WTC11 (cell line): ENCODE data around the gene STXBP5. TPM values are rescaled to one million over a fixed set of nuclear protein-coding genes. Genes with fewer than 3 reads are reported as not detected.

Experiments
- ATAC-seq: fragments of 200-7000 bp; cut with Tn5 transposase; 2 replicates; pipeline ENCODE4 v1.10.0; 2021; ENCODE audit warnings: mild to moderate bottlenecking, moderate library complexity
- CTCF ChIA-PET: fragments of 300-600 bp; sonication (Branson Sonifier 250); formaldehyde crosslinking; loops from one replicate; lab custom pipeline; 2021; ENCODE audit warnings: antibody characterized with exemption; lab: Charles Lee
- POLR2A ChIA-PET: fragments of 350-600 bp; sonication (Branson Sonifier 250); formaldehyde crosslinking; loops from one replicate; lab custom pipeline; 2021; ENCODE audit warnings: antibody characterized with exemption; lab: Charles Lee
- DNase-seq: peaks from one replicate; pipeline ENCODE4 v3.0.0; 2021; ENCODE audit warnings: low spot score
- H3K27ac Mint-ChIP-seq: 2 replicates; pipeline ENCODE4 v1.8.0; 2021; ENCODE audit warnings: mixed read lengths
- H3K27me3 Mint-ChIP-seq: 2 replicates; pipeline ENCODE4 v1.8.0; 2021; ENCODE audit warnings: low read depth, mild to moderate bottlenecking, moderate library complexity, mixed read lengths
- H3K36me3 Mint-ChIP-seq: 2 replicates; pipeline ENCODE4 v1.8.0; 2021; ENCODE audit warnings: mixed read lengths
- H3K4me1 Mint-ChIP-seq: 2 replicates; pipeline ENCODE4 v1.8.0; 2022; ENCODE audit warnings: mixed read lengths
- H3K4me3 Mint-ChIP-seq: 2 replicates; pipeline ENCODE4 v1.8.0; 2021; ENCODE audit warnings: mild to moderate bottlenecking, moderate library complexity, mixed read lengths
- H3K9me3 Mint-ChIP-seq: 2 replicates; pipeline ENCODE4 v1.8.0; 2021; ENCODE audit warnings: mixed read lengths
- AR ChIP-seq: fragments of 250-450 bp; sonication (Bioruptor Pico); IDR thresholded peaks from 2 replicates; pipeline ENCODE4 v1.9.0; 2021; ENCODE audit warnings: mild to moderate bottlenecking
- ARID4B ChIP-seq: sonication (generic); formaldehyde crosslinking; IDR thresholded peaks from 2 replicates; pipeline ENCODE4 v1.8.0; 2023; ENCODE audit warnings: missing genetic modification reagents, mild to moderate bottlenecking, borderline replicate concordance
- CDX4 ChIP-seq: fragments of 250-450 bp; sonication (Bioruptor Pico); IDR thresholded peaks from 2 replicates; pipeline ENCODE4 v1.9.0; 2021; ENCODE audit warnings: moderate library complexity, mild to moderate bottlenecking, inconsistent platforms, borderline replicate concordance
- CREB1 ChIP-seq: sonication (generic); formaldehyde crosslinking; IDR thresholded peaks from 2 replicates; pipeline ENCODE4 v1.8.0; 2023; ENCODE audit warnings: mild to moderate bottlenecking, missing genetic modification reagents
- GABPB1 ChIP-seq: sonication (generic); formaldehyde crosslinking; IDR thresholded peaks from 2 replicates; pipeline ENCODE4 v1.8.1; 2023; ENCODE audit warnings: mild to moderate bottlenecking, missing genetic modification reagents
- HMGXB4 ChIP-seq: sonication (generic); formaldehyde crosslinking; IDR thresholded peaks from 2 replicates; pipeline ENCODE4 v1.8.1; 2023; ENCODE audit warnings: mild to moderate bottlenecking, moderate library complexity, missing genetic modification reagents
- IRF2 ChIP-seq: sonication (generic); formaldehyde crosslinking; IDR thresholded peaks from 2 replicates; pipeline ENCODE4 v1.8.0; 2022; ENCODE audit warnings: low read depth, missing genetic modification reagents, borderline replicate concordance
- TEAD1 ChIP-seq: sonication (generic); formaldehyde crosslinking; IDR thresholded peaks from 2 replicates; pipeline ENCODE4 v1.8.0; 2022; ENCODE audit warnings: mild to moderate bottlenecking, missing genetic modification reagents
- total RNA-seq: library from RNA; stranded (reverse); gene quantifications from 3 replicates; pipeline ENCODE4 v1.2.3, GENCODE V29; 2021
- TF ChIP-seq, protein P1 (sequence below): sonication (generic); formaldehyde crosslinking; IDR thresholded peaks from 2 replicates; pipeline ENCODE4 v1.8.1; 2022; ENCODE audit warnings: mild to moderate bottlenecking, moderate library complexity, missing genetic modification reagents

The STXBP5 gene
- total RNA-seq, 1 experiment from 2014 or later, result 13.2 TPM

DNA sequence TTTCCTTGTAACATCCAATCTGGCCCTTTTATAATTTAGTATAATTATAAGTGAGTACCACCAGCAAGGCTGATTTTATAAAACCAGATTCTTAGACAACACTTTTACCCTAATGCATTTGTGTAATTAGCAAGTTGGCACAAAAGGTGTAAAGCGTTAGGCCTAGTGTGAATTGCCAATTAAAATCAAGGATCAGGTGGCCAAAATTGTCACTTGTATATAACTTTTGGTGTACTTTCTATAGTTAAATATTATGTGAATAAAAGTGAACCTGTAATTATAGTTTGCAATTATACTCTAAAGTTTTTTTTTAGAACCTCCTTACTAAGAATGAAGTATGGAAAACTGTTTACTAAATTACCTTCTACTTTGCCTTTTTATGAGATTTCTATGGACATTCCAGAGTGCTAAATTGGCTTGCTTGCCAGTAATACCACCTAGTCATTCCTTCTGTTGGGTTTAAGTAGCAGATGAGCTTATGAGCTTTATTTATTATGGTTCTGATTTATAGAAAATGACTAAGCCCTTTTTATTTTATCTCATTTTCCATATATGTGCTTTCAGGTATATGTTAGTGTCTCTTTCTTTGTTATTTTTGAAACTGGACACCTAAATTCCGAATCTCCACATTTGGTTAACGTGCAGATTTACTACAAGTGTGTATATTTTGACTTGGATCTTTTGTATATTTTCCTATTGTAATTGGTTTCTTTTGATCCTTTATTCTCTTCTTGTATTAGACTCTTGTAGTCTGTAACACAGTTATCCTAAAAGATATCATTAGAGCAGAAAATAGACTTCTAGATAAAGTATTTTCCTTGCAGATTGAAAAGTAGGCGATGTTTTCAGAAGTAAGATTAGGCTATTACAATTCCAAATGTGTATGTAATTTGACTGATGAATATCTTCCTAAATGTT is 3.9 kb downstream of the STXBP5 start:
- no peak overlapping the region for H3K4me3 Mint-ChIP-seq
- H3K4me1 Mint-ChIP-seq, result peaks cover 13% of the 10 kb centered on the region
- ATAC-seq (no peak), DNase-seq (no peak)
- no peaks in the 10 kb centered on the region for H3K36me3 Mint-ChIP-seq
- CTCF ChIA-PET, result no interaction called here
- TF ChIP-seq, protein P1, sequence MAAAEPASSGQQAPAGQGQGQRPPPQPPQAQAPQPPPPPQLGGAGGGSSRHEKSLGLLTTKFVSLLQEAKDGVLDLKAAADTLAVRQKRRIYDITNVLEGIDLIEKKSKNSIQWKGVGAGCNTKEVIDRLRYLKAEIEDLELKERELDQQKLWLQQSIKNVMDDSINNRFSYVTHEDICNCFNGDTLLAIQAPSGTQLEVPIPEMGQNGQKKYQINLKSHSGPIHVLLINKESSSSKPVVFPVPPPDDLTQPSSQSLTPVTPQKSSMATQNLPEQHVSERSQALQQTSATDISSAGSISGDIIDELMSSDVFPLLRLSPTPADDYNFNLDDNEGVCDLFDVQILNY (CRISPR knock-in tag), result no peak
- TF ChIP-seq CDX4 (no peak), ARID4B (CRISPR knock-in tag) (no peak), AR (CRISPR knock-in tag) (no peak)
- TF ChIP-seq, all 79 proteins: peak for 0
- Mint-ChIP-seq H3K27me3 (no peaks in the 10 kb centered on the region; the same call in 1 of the 2 replicates), H3K27ac (no peak overlapping the region), H3K9me3 (no peaks in the 10 kb centered on the region)
- POLR2A ChIA-PET, result no interaction called here

DNA sequence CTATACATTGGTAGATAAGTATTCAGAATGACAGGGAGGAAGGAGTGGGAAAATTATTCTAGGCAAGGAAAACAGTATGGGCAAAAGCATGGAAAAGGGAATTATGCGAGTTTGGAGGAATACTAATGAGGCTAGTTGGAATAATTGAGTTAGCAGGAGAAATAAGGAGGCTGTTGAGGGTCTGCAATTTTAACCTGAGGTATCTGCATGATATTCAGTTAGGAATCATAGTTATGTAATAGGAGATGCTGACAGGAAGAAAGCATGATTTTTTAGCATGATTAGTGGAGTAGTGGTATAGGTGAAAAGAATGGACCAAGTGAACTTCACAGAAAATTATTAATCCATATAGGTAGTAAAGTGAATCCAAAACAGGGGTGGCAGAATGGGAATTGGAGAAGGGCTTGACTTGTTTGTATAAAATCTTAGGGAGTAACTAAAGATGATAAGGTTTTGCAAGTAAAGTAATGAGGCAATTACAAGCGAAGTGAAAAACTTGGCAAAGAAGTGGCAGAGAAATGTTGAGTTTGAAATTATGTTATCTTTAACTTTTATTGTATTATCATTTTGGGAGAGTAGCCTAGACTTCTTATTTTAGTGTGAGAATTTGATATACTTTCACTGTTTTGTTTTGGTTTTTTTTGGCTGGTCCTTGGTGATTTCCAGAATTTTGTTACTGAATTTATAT is 5.7 kb downstream of the STXBP5 start:
- no peaks in the 10 kb centered on the region for H3K9me3 Mint-ChIP-seq
- TF ChIP-seq GABPB1 (no peak), HMGXB4 (CRISPR knock-in tag) (no peak), IRF2 (CRISPR knock-in tag) (no peak), CREB1 (no peak), AR (CRISPR knock-in tag) (no peak), TEAD1 (CRISPR knock-in tag) (no peak)
- TF ChIP-seq, all 79 proteins: peak for 0
- Mint-ChIP-seq H3K4me3 (no peak overlapping the region), H3K36me3 (no peaks in the 10 kb centered on the region), H3K4me1 (peaks cover 13% of the 10 kb centered on the region), H3K27me3 (no peaks in the 10 kb centered on the region; the same call in 1 of the 2 replicates), H3K27ac (no peak overlapping the region; the same call in 1 of the 2 replicates)
- POLR2A ChIA-PET, result no interaction called here
- CTCF ChIA-PET, result no interaction called here
- ATAC-seq (no peak), DNase-seq (no peak)
